WTC11 (cell line): ENCODE results near the gene LRMDA.

ENCODE experiments used
- CTCF ChIP-seq: fragments of 200-600 bp; IDR thresholded peaks from 2 replicates; pipeline ENCODE4 v1.8.0; 2022; ENCODE audit warnings: antibody characterized with exemption
- MAX ChIP-seq: sonication (generic); formaldehyde crosslinking; IDR thresholded peaks from 2 replicates; pipeline ENCODE4 v1.8.0; 2022; ENCODE audit warnings: mild to moderate bottlenecking, missing genetic modification reagents
- PRDM15 ChIP-seq: sonication (generic); formaldehyde crosslinking; IDR thresholded peaks from 2 replicates; pipeline ENCODE4 v1.8.0; 2022; ENCODE audit warnings: missing genetic modification reagents
- ZBTB43 ChIP-seq: sonication (generic); formaldehyde crosslinking; IDR thresholded peaks from 2 replicates; pipeline ENCODE4 v1.8.1; 2023; ENCODE audit warnings: mild to moderate bottlenecking, missing genetic modification reagents
- TF ChIP-seq, protein P1 (sequence below): sonication (generic); formaldehyde crosslinking; IDR thresholded peaks from 2 replicates; pipeline ENCODE4 v1.8.0; 2022; ENCODE audit warnings: mild to moderate bottlenecking, missing genetic modification reagents

DNA sequence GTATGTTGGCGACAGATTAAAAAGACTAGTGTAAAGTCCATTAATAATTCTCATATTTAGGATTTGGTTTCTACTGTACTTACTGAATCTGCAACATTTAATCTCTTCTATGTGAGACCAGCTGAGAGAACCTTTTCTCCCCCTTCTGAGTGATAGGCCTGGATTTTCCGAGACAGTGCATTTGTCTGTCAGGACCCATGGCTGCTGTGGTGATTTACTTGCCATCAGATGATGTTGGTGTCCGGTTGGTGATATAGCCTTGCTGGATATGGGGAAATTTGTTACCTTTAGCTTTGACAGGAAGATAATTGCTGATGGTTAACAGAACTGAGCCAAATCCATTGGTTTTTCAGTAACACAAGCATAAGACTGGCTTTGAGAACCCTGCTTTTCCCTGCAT, 517.2 kb downstream of the LRMDA start:
- TF ChIP-seq, protein P1, sequence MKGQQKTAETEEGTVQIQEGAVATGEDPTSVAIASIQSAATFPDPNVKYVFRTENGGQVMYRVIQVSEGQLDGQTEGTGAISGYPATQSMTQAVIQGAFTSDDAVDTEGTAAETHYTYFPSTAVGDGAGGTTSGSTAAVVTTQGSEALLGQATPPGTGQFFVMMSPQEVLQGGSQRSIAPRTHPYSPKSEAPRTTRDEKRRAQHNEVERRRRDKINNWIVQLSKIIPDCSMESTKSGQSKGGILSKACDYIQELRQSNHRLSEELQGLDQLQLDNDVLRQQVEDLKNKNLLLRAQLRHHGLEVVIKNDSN (CRISPR knock-in tag), result no peak
- TF ChIP-seq PRDM15 (CRISPR knock-in tag) (no peak), CTCF (no peak), ZBTB43 (no peak), MAX (CRISPR knock-in tag) (no peak)
